SJCRH30 (cell line): ENCODE data around the gene SYNPO2L. TPM values are rescaled to one million over a fixed set of nuclear protein-coding genes. Genes with fewer than 3 reads are reported as not detected.
"Not testable (repeated sequence)": the region's sequence is repeated elsewhere in the genome, so short reads cannot be mapped to it uniquely, and the experiment has no call there.

Source experiments
- DNase-seq, 2 experiments: peaks; one replicate each; pipeline ENCODE4 v3.0.0-alpha.2; 2015 to 2020
- H3K27ac ChIP-seq: fragments of 250-450 bp; sonication (Bioruptor Pico); 2 replicates; pipeline ENCODE4 v1.5.1; 2020; ENCODE audit warnings: mild to moderate bottlenecking, moderate library complexity
- H3K27me3 ChIP-seq: fragments of 250-450 bp; sonication (Bioruptor Pico); 2 replicates; pipeline ENCODE4 v1.5.1; 2020; ENCODE audit warnings: mild to moderate bottlenecking, moderate library complexity
- H3K36me3 ChIP-seq: fragments of 250-450 bp; sonication (Bioruptor Pico); 2 replicates; pipeline ENCODE4 v1.5.1; 2020; ENCODE audit warnings: mild to moderate bottlenecking, moderate library complexity
- H3K4me1 ChIP-seq: fragments of 250-450 bp; sonication (Bioruptor Pico); 2 replicates; pipeline ENCODE4 v1.5.1; 2020; ENCODE audit warnings: mild to moderate bottlenecking, moderate library complexity
- H3K4me3 ChIP-seq: fragments of 250-450 bp; sonication (Bioruptor Pico); 2 replicates; pipeline ENCODE4 v1.5.1; 2020; ENCODE audit warnings: mild to moderate bottlenecking, moderate library complexity
- H3K9me3 ChIP-seq: fragments of 250-450 bp; sonication (Bioruptor Pico); replicated peaks from 2 replicates; pipeline ENCODE4 v1.5.1; 2020; ENCODE audit warnings: mild to moderate bottlenecking, moderate library complexity
- total RNA-seq: library from RNA; depleted of rRNA; stranded (reverse); fragments of >200 nt; shearing (Covaris generic); gene quantifications from 2 replicates; pipeline ENCODE4 v1.2.3, GENCODE V29; 2014; rRNA removed

Gene SYNPO2L
- 1.8 and 2.1 TPM in 2 replicates for total RNA-seq

GRCh38 chr10:73655990-73656298 is at the start of gene SYNPO2L:
TSS of gene SYNPO2L (minus strand) at chr10:73656029. CDS start at chr10:73655922, 107 bp downstream.
- peak within 1 kb of the TSS; percentile 44 for H3K4me3 ChIP-seq
- peak within 1 kb of the TSS; percentile 75 for H3K27ac ChIP-seq
- no peaks in the 10 kb centered on the region for H3K27me3 ChIP-seq
- no peaks in the 10 kb centered on the region for H3K36me3 ChIP-seq
- no peaks in the 10 kb centered on the region for H3K9me3 ChIP-seq
- DNase-seq = peak; percentile 91 to 92
- peaks cover 16% of the 10 kb centered on the region for H3K4me1 ChIP-seq

GRCh38 chr10:73703924-73704323 is 48.1 kb upstream of the SYNPO2L start:
- not testable (repeated sequence) for H3K27me3 ChIP-seq, H3K4me3 ChIP-seq, DNase-seq, H3K4me1 ChIP-seq, H3K27ac ChIP-seq, H3K9me3 ChIP-seq, H3K36me3 ChIP-seq

GRCh38 chr10:73698819-73699218 is 43.0 kb upstream of the SYNPO2L start:
- H3K4me3 ChIP-seq, H3K27ac ChIP-seq, H3K36me3 ChIP-seq, DNase-seq, H3K9me3 ChIP-seq, H3K4me1 ChIP-seq, H3K27me3 ChIP-seq: not testable (repeated sequence)

GRCh38 chr10:73697675-73698159 is 41.9 kb upstream of the SYNPO2L start, which contains the start of gene AGAP5:
TSS of gene AGAP5 (minus strand) at chr10:73698109. CDS start at chr10:73697755, 354 bp downstream.
- H3K4me1 ChIP-seq, H3K9me3 ChIP-seq, H3K27me3 ChIP-seq, DNase-seq, H3K4me3 ChIP-seq, H3K27ac ChIP-seq, H3K36me3 ChIP-seq: not testable (repeated sequence)

GRCh38 chr10:73695302-73695701 is 39.5 kb upstream of the SYNPO2L start:
- H3K27ac ChIP-seq, DNase-seq, H3K36me3 ChIP-seq, H3K9me3 ChIP-seq, H3K4me1 ChIP-seq, H3K27me3 ChIP-seq, H3K4me3 ChIP-seq: not testable (repeated sequence)

- not testable (repeated sequence) for H3K36me3 ChIP-seq, H3K9me3 ChIP-seq, H3K4me3 ChIP-seq, H3K27ac ChIP-seq, H3K4me1 ChIP-seq, H3K27me3 ChIP-seq, DNase-seq
Observed at GRCh38 chr10:73690755-73691154, 34.9 kb upstream of the SYNPO2L start.

- not testable (repeated sequence) for H3K4me3 ChIP-seq, H3K27me3 ChIP-seq, H3K9me3 ChIP-seq, DNase-seq, H3K36me3 ChIP-seq, H3K4me1 ChIP-seq, H3K27ac ChIP-seq
Observed at GRCh38 chr10:73689596-73689995, 33.8 kb upstream of the SYNPO2L start.

- H3K9me3 ChIP-seq = not testable (repeated sequence)
Observed at GRCh38 chr10:73687641-73688040, 31.8 kb upstream of the SYNPO2L start.

GRCh38 chr10:73674546-73674945 is 18.7 kb upstream of the SYNPO2L start:
- H3K36me3 ChIP-seq, H3K27ac ChIP-seq, H3K9me3 ChIP-seq, H3K4me1 ChIP-seq, H3K4me3 ChIP-seq, H3K27me3 ChIP-seq, DNase-seq: not testable (repeated sequence)

More at GRCh38 chr10:73687641-73688040, 31.8 kb upstream of the SYNPO2L start:
- not testable (repeated sequence) for H3K27ac ChIP-seq, DNase-seq, H3K4me3 ChIP-seq, H3K36me3 ChIP-seq, H3K27me3 ChIP-seq, H3K4me1 ChIP-seq

- DNase-seq, H3K27ac ChIP-seq, H3K4me3 ChIP-seq, H3K27me3 ChIP-seq, H3K36me3 ChIP-seq, H3K9me3 ChIP-seq: not testable (repeated sequence)
- peaks cover 12% of the 10 kb centered on the region for H3K4me1 ChIP-seq
Observed at GRCh38 chr10:73668378-73668777, 12.5 kb upstream of the SYNPO2L start.

- not testable (repeated sequence) for H3K27me3 ChIP-seq, H3K4me3 ChIP-seq, H3K27ac ChIP-seq, H3K9me3 ChIP-seq, H3K36me3 ChIP-seq
- H3K4me1 ChIP-seq = peaks cover 27% of the 10 kb centered on the region
- DNase-seq = peak in 1 of 2 experiments; percentile 4
Observed at GRCh38 chr10:73666153-73666809, 10.5 kb upstream of the SYNPO2L start.

GRCh38 chr10:73665581-73665980 is 9.8 kb upstream of the SYNPO2L start:
- H3K27me3 ChIP-seq, H3K36me3 ChIP-seq, H3K27ac ChIP-seq, H3K9me3 ChIP-seq, H3K4me3 ChIP-seq: not testable (repeated sequence)
- H3K4me1 ChIP-seq = peaks cover 31% of the 10 kb centered on the region
- DNase-seq = peak in 1 of 2 experiments; percentile 2

GRCh38 chr10:73664156-73665040 is 8.6 kb upstream of the SYNPO2L start:
- not testable (repeated sequence) for H3K4me3 ChIP-seq, H3K36me3 ChIP-seq, H3K27ac ChIP-seq, H3K9me3 ChIP-seq, H3K27me3 ChIP-seq
- peaks cover 31% of the 10 kb centered on the region for H3K4me1 ChIP-seq
- peak; percentile 69 to 73 for DNase-seq

GRCh38 chr10:73663621-73664020 is 7.8 kb upstream of the SYNPO2L start:
- H3K9me3 ChIP-seq, DNase-seq, H3K4me3 ChIP-seq, H3K27me3 ChIP-seq, H3K36me3 ChIP-seq: not testable (repeated sequence)
- H3K27ac ChIP-seq = peak overlapping the region; percentile 86
- H3K4me1 ChIP-seq = peaks cover 31% of the 10 kb centered on the region

- H3K4me1 ChIP-seq = peaks cover 31% of the 10 kb centered on the region
- not testable (repeated sequence) for H3K9me3 ChIP-seq, H3K36me3 ChIP-seq, H3K4me3 ChIP-seq, H3K27me3 ChIP-seq
- peak overlapping the region; percentile 86 for H3K27ac ChIP-seq
- peak; percentile 64 to 69 for DNase-seq
Observed at GRCh38 chr10:73662705-73663104, 6.9 kb upstream of the SYNPO2L start.
